Ectodermal cell (in vitro differentiated cells): ENCODE results near the gene MYOM1.

Source experiments
- H3K27ac ChIP-seq: 2 replicates; pipeline ENCODE4 v1.7.0; 2013; ENCODE audit warnings: mild to moderate bottlenecking, low read depth, low read length; ENCODE audit not compliant: insufficient read depth, poor library complexity, severe bottlenecking
- H3K27me3 ChIP-seq: 2 replicates; pipeline ENCODE4 v1.7.0; 2013; ENCODE audit warnings: mild to moderate bottlenecking, low read length; ENCODE audit not compliant: insufficient read depth, control insufficient read depth, poor library complexity, severe bottlenecking
- H3K36me3 ChIP-seq: one replicate; pipeline ENCODE4 v1.7.0; 2013; ENCODE audit warnings: low read length; ENCODE audit not compliant: control insufficient read depth, insufficient read depth
- H3K4me1 ChIP-seq: one replicate; pipeline ENCODE4 v1.7.0; 2013; ENCODE audit warnings: low read length; ENCODE audit not compliant: control insufficient read depth, insufficient read depth
- H3K4me3 ChIP-seq: 2 replicates; pipeline ENCODE4 v1.7.0; 2013; ENCODE audit warnings: low read depth, low read length, control low read depth; ENCODE audit not compliant: insufficient read depth
- H3K9me3 ChIP-seq: 2 replicates; pipeline ENCODE4 v1.7.0; 2013; ENCODE audit warnings: mild to moderate bottlenecking, low read length, moderate library complexity; ENCODE audit not compliant: control insufficient read depth
- WGBS, 2 experiments: methylation state at CpG; one replicate each; pipeline ENCODE4 v1.1.7; 2013; ENCODE audit warnings: missing lambda C conversion rate in 2 of 2; 5-methylcytosine and 5-hydroxymethylcytosine counted together

MYOM1 gene

GRCh38 chr18:3219241-3219630 is 532 bp downstream of the MYOM1 start:
- Histone ChIP-seq H3K36me3 (no peaks in the 10 kb centered on the region), H3K9me3 (no peaks in the 10 kb centered on the region), H3K4me1 (no peaks in the 10 kb centered on the region), H3K27ac (no peak overlapping the region), H3K27me3 (no peaks in the 10 kb centered on the region), H3K4me3 (no peak overlapping the region)
- WGBS, 2 experiments: 90 to 96% methylated on average over 8 of the region's 8 CpGs

GRCh38 chr18:3218819-3219218 is 949 bp downstream of the MYOM1 start:
- 86 to 100% methylated on average over 2 of the region's 2 CpGs for WGBS, 2 experiments
- Histone ChIP-seq H3K36me3 (no peaks in the 10 kb centered on the region), H3K27me3 (no peaks in the 10 kb centered on the region), H3K4me3 (no peak overlapping the region), H3K4me1 (no peaks in the 10 kb centered on the region), H3K27ac (no peak overlapping the region), H3K9me3 (no peaks in the 10 kb centered on the region)

GRCh38 chr18:3217948-3218647 is 1.7 kb downstream of the MYOM1 start:
- Histone ChIP-seq H3K9me3 (no peaks in the 10 kb centered on the region), H3K27ac (no peak overlapping the region), H3K4me3 (no peak overlapping the region), H3K27me3 (no peaks in the 10 kb centered on the region), H3K4me1 (no peaks in the 10 kb centered on the region), H3K36me3 (no peaks in the 10 kb centered on the region)
- 62 to 69% methylated on average over 2 of the region's 3 CpGs for WGBS, 2 experiments

GRCh38 chr18:3216987-3217386 is 2.8 kb downstream of the MYOM1 start:
- H3K36me3 ChIP-seq: no peaks in the 10 kb centered on the region
- no peaks in the 10 kb centered on the region for H3K4me1 ChIP-seq
- H3K27ac ChIP-seq: no peak overlapping the region
- 84 to 85% methylated on average over 5 of the region's 5 CpGs for WGBS, 2 experiments
- no peak overlapping the region for H3K4me3 ChIP-seq
- H3K27me3 ChIP-seq: no peaks in the 10 kb centered on the region
- H3K9me3 ChIP-seq: no peaks in the 10 kb centered on the region

GRCh38 chr18:3214855-3215637 is 4.7 kb downstream of the MYOM1 start:
- 94 to 95% methylated on average over 36 of the region's 36 CpGs for WGBS, 2 experiments

GRCh38 chr18:3213300-3214059 is 6.3 kb downstream of the MYOM1 start:
- Histone ChIP-seq H3K36me3 (no peaks in the 10 kb centered on the region), H3K4me3 (no peak overlapping the region), H3K27me3 (no peaks in the 10 kb centered on the region), H3K4me1 (no peaks in the 10 kb centered on the region), H3K27ac (no peak overlapping the region), H3K9me3 (no peaks in the 10 kb centered on the region)
- 91% methylated on average over 5 to 6 of the region's 6 CpGs for WGBS, 2 experiments

More at GRCh38 chr18:3214855-3215637, 4.7 kb downstream of the MYOM1 start:
- Histone ChIP-seq H3K4me1 (no peaks in the 10 kb centered on the region), H3K36me3 (no peaks in the 10 kb centered on the region), H3K27me3 (no peaks in the 10 kb centered on the region), H3K4me3 (no peak overlapping the region), H3K9me3 (no peaks in the 10 kb centered on the region), H3K27ac (no peak overlapping the region)

GRCh38 chr18:3212657-3213056 is 7.1 kb downstream of the MYOM1 start:
- H3K4me3 ChIP-seq: no peak overlapping the region

GRCh38 chr18:3211236-3211992 is 8.4 kb downstream of the MYOM1 start:
- 88 to 92% methylated on average over 5 of the region's 5 CpGs for WGBS, 2 experiments
- Histone ChIP-seq H3K4me3 (no peak overlapping the region), H3K27ac (no peak overlapping the region), H3K4me1 (no peaks in the 10 kb centered on the region), H3K27me3 (no peaks in the 10 kb centered on the region), H3K9me3 (no peaks in the 10 kb centered on the region), H3K36me3 (no peaks in the 10 kb centered on the region)

More at GRCh38 chr18:3212657-3213056, 7.1 kb downstream of the MYOM1 start:
- H3K27ac ChIP-seq: no peak overlapping the region
- WGBS, 2 experiments: 87 to 91% methylated on average over 4 of the region's 4 CpGs
- H3K36me3 ChIP-seq: no peaks in the 10 kb centered on the region
- no peaks in the 10 kb centered on the region for H3K9me3 ChIP-seq
- H3K4me1 ChIP-seq: no peaks in the 10 kb centered on the region
- no peaks in the 10 kb centered on the region for H3K27me3 ChIP-seq

GRCh38 chr18:3209859-3210569 is 9.8 kb downstream of the MYOM1 start:
- Histone ChIP-seq H3K9me3 (no peaks in the 10 kb centered on the region), H3K4me1 (no peaks in the 10 kb centered on the region), H3K27ac (no peak overlapping the region), H3K36me3 (no peaks in the 10 kb centered on the region), H3K27me3 (no peaks in the 10 kb centered on the region), H3K4me3 (no peak overlapping the region)
- WGBS, 2 experiments: 89 to 90% methylated on average over 4 of the region's 4 CpGs
